ENCODE data around the gene OPCML.

OPCML gene

DNA sequence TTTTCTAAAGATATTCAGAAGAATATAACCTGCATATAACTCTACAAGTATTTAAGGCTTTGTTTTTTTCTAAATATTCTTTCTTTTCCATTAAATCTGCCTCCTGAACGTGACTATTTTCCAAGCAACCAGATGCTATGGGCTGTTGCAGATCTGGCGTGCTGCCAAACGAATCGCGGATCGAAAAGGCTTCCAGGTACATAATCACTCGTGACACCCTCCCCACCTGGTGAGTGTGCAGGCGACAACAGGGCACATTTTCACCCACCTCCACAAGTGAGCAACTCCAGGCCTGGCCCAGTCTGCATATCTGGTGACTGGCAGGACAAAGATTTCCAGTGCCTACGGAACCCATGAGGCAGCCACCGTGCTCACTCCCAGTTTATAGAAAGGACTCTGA, 660.1 kb downstream of the OPCML start:
- Histone ChIP-seq H2BK12ac (ENCODE audit: low read length) (no peak overlapping the region), H2AK5ac (ENCODE audit: low read depth, low read length) (no peak overlapping the region), H3K27ac (replicated peaks; ENCODE audit: low read length) (no peak overlapping the region), H3K14ac (ENCODE audit: low read length) (no peak overlapping the region), H4K91ac (ENCODE audit: low read depth, low read length, poor library complexity) (no peak overlapping the region), H2BK120ac (ENCODE audit: low read depth, low read length) (no peak overlapping the region), H2AFZ (ENCODE audit: low read length) (no peak overlapping the region), H3K4me1 (ENCODE audit: control insufficient read depth in 2 of 2, insufficient read depth in 1 of 2, low read depth in 1 of 2, low read length in 2 of 2) (peaks cover 4 to 5% of the 10 kb centered on the region in 2 donors), H3K4me2 (ENCODE audit: insufficient read depth, low read length, poor library complexity, severe bottlenecking) (no peak overlapping the region), H3K9ac (ENCODE audit: low read depth, low read length, poor library complexity) (no peak overlapping the region), H3K4me3 (ENCODE audit: low read length in 2 of 2) (no peak overlapping the region), H4K8ac (ENCODE audit: low read depth, low read length) (no peak overlapping the region), H2BK5ac (ENCODE audit: low read length) (no peak overlapping the region), H3K18ac (ENCODE audit: low read length) (no peak overlapping the region), H3K9me3 (replicated peaks in 1 of 2; ENCODE audit: control insufficient read depth in 2 of 2, insufficient read depth in 1 of 2, low read depth in 1 of 2, low read length in 2 of 2) (no peaks in the 10 kb centered on the region), H3K27me3 (ENCODE audit: control insufficient read depth in 3 of 3, insufficient read depth in 3 of 3, low read depth in 1 of 3, low read length in 3 of 3) (no peaks in the 10 kb centered on the region), H3K4ac (ENCODE audit: low read length) (no peak overlapping the region), H3K36me3 (replicated peaks in 1 of 2; ENCODE audit: control insufficient read depth in 2 of 2, insufficient read depth in 2 of 2, low read length in 2 of 2) (no peaks in the 10 kb centered on the region), H3K23ac (ENCODE audit: low read depth, low read length, poor library complexity) (no peak overlapping the region), H3K79me1 (ENCODE audit: low read depth, low read length) (no peaks in the 10 kb centered on the region), H2BK15ac (ENCODE audit: low read length) (no peak overlapping the region)
- WGBS, 2 donors (ENCODE audit: extremely low coverage in 2 of 2, insufficient read length in 2 of 2, insufficient replicate concordance in 1 of 2): no CpG with 5 or more reads among the region's 10 CpGs
- DNase-seq (ENCODE audit: low spot score): no peak

DNA sequence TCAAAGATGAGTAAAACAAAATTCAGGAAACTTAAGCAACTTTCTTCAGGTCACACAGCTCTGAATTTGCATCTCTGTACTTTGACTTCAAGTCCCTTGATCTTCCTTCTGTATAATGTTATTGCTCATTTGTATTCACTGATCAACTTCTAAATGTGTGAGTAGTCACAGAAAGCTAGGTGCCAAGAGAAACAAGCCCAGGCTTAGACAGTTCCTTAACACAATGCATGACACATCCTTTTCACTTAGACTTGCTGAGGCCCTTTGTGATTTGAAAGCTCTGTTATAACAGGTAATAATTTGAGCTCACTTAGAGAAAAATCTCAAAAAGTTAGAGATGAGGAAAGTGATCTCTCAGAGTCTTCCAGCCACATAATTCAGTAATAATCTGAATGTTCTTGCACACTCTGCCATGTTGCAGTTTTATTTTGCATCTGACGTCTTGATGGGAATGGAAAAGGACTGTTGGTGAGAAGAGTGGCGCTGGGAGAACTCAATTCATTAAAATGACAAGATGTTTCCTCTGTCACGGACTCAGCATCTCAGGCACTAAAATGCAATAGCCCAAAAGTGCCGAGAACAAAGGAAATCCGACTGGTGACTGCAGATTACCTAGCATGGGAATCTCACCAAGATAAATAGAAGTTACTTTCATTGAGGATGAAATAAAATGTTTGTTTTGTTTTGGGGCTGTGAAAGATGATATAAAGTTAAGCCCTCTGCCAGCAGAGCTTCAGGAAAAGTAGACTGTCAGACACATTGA, 665.3 kb downstream of the OPCML start:
- no peak overlapping the region for H2BK120ac ChIP-seq (ENCODE audit: low read depth, low read length)
- no peak overlapping the region for H3K4ac ChIP-seq (ENCODE audit: low read length)
- H3K4me3 ChIP-seq (ENCODE audit: low read length in 2 of 2): no peak overlapping the region
- no peak overlapping the region for H4K8ac ChIP-seq (ENCODE audit: low read depth, low read length)
- H3K4me1 ChIP-seq (ENCODE audit: control insufficient read depth in 2 of 2, insufficient read depth in 1 of 2, low read depth in 1 of 2, low read length in 2 of 2): peaks cover 2 to 5% of the 10 kb centered on the region in 2 donors
- H3K79me1 ChIP-seq (ENCODE audit: low read depth, low read length): no peaks in the 10 kb centered on the region
- H3K14ac ChIP-seq (ENCODE audit: low read length): no peak overlapping the region
- DNase-seq (ENCODE audit: low spot score): no peak
- H3K18ac ChIP-seq (ENCODE audit: low read length): no peak overlapping the region
- no peaks in the 10 kb centered on the region for H3K9me3 ChIP-seq (replicated peaks in 1 of 2; ENCODE audit: control insufficient read depth in 2 of 2, insufficient read depth in 1 of 2, low read depth in 1 of 2, low read length in 2 of 2)
- H2AK5ac ChIP-seq (ENCODE audit: low read depth, low read length): no peak overlapping the region
- no peak overlapping the region for H2BK15ac ChIP-seq (ENCODE audit: low read length)
- no peak overlapping the region for H2BK5ac ChIP-seq (ENCODE audit: low read length)
- H3K36me3 ChIP-seq (replicated peaks in 1 of 2; ENCODE audit: control insufficient read depth in 2 of 2, insufficient read depth in 2 of 2, low read length in 2 of 2): no peaks in the 10 kb centered on the region
- no peak overlapping the region for H3K23ac ChIP-seq (ENCODE audit: low read depth, low read length, poor library complexity)
- H4K91ac ChIP-seq (ENCODE audit: low read depth, low read length, poor library complexity): no peak overlapping the region
- no peak overlapping the region for H3K9ac ChIP-seq (ENCODE audit: low read depth, low read length, poor library complexity)
- no CpG with 5 or more reads among the region's 5 CpGs for WGBS, 2 donors (ENCODE audit: extremely low coverage in 2 of 2, insufficient read length in 2 of 2, insufficient replicate concordance in 1 of 2)
- H3K4me2 ChIP-seq (ENCODE audit: insufficient read depth, low read length, poor library complexity, severe bottlenecking): no peak overlapping the region
- no peaks in the 10 kb centered on the region for H3K27me3 ChIP-seq (ENCODE audit: control insufficient read depth in 3 of 3, insufficient read depth in 3 of 3, low read depth in 1 of 3, low read length in 3 of 3)
- peak overlapping the region; percentile 65 for H2AFZ ChIP-seq (ENCODE audit: low read length)
- no peak overlapping the region for H3K27ac ChIP-seq (replicated peaks; ENCODE audit: low read length)
- H2BK12ac ChIP-seq (ENCODE audit: low read length): no peak overlapping the region

DNA sequence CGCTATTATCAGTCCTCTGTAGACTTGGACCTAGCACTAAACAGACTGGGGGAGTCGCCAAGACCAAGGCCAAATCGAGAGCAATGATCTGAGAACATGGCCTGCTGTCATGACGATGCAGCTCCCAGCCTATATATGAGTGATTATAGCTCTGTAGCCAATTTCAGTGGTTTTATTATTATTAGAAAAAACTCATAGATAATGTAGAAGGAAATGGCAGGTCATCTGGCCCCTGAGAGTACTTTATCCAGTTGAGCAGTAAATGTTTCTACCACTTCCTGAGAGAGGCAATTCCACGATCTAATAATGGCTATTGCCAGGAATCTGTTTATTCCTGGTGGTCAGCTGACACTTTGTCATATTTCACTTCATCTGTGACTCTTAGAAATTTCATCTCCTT, 666.7 kb downstream of the OPCML start:
- Histone ChIP-seq H4K8ac (ENCODE audit: low read depth, low read length) (no peak overlapping the region), H2BK120ac (ENCODE audit: low read depth, low read length) (no peak overlapping the region), H2AK5ac (ENCODE audit: low read depth, low read length) (no peak overlapping the region), H4K91ac (ENCODE audit: low read depth, low read length, poor library complexity) (no peak overlapping the region), H3K9ac (ENCODE audit: low read depth, low read length, poor library complexity) (no peak overlapping the region), H3K4ac (ENCODE audit: low read length) (no peak overlapping the region), H3K9me3 (replicated peaks in 1 of 2; ENCODE audit: control insufficient read depth in 2 of 2, insufficient read depth in 1 of 2, low read depth in 1 of 2, low read length in 2 of 2) (no peaks in the 10 kb centered on the region), H3K23ac (ENCODE audit: low read depth, low read length, poor library complexity) (no peak overlapping the region), H2BK15ac (ENCODE audit: low read length) (no peak overlapping the region), H3K4me1 (ENCODE audit: control insufficient read depth in 2 of 2, insufficient read depth in 1 of 2, low read depth in 1 of 2, low read length in 2 of 2) (peaks cover 2 to 5% of the 10 kb centered on the region in 2 donors), H3K14ac (ENCODE audit: low read length) (no peak overlapping the region), H3K36me3 (replicated peaks in 1 of 2; ENCODE audit: control insufficient read depth in 2 of 2, insufficient read depth in 2 of 2, low read length in 2 of 2) (no peaks in the 10 kb centered on the region), H2AFZ (ENCODE audit: low read length) (peak overlapping the region; percentile 8), H3K27me3 (ENCODE audit: control insufficient read depth in 3 of 3, insufficient read depth in 3 of 3, low read depth in 1 of 3, low read length in 3 of 3) (no peaks in the 10 kb centered on the region), H3K4me2 (ENCODE audit: insufficient read depth, low read length, poor library complexity, severe bottlenecking) (no peak overlapping the region), H2BK5ac (ENCODE audit: low read length) (no peak overlapping the region), H2BK12ac (ENCODE audit: low read length) (no peak overlapping the region), H3K18ac (ENCODE audit: low read length) (no peak overlapping the region), H3K27ac (replicated peaks; ENCODE audit: low read length) (no peak overlapping the region), H3K4me3 (ENCODE audit: low read length in 2 of 2) (no peak overlapping the region), H3K79me1 (ENCODE audit: low read depth, low read length) (no peaks in the 10 kb centered on the region)
- no CpG with 5 or more reads among the region's 5 CpGs for WGBS, 2 donors (ENCODE audit: extremely low coverage in 2 of 2, insufficient read length in 2 of 2, insufficient replicate concordance in 1 of 2)
- DNase-seq (ENCODE audit: low spot score): no peak

DNA sequence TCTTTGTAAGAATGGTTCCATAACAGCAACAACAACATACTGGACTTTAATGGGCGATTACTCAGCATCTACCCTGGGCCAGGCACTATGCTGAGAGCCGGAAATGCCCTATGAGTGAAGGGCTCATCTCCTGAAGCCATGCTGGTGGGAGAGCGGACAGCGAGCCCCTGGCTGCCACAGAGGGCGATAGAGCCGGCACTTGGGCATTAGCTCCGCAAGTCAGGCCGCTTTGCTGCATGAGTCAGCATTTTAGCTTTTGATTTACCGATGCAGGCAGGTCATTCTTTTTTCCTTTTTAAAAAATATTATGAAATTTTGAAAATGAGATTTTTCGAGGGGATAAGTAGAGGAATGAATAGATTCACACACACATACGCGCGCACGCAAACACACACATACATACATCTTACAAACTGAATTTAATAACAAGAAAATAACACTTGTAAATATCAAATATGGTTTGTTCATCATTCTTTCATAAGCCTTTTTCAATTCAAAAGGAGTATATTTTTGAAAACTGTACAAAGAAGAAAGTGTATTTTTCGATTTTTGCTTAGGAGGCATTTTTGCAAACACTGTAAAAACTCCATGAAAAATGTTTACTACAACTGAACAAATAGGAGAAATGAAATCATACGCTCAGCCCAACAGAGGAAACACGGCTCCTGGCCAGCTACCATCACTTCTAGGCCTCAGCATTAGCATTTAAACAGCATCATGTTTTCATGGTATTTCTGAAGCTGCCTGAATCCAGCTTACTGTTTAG, 667.3 kb downstream of the OPCML start:
- H2BK12ac ChIP-seq (ENCODE audit: low read length): no peak overlapping the region
- H3K9me3 ChIP-seq (replicated peaks in 1 of 2; ENCODE audit: control insufficient read depth in 2 of 2, insufficient read depth in 1 of 2, low read depth in 1 of 2, low read length in 2 of 2): no peaks in the 10 kb centered on the region
- WGBS, 2 donors (ENCODE audit: extremely low coverage in 2 of 2, insufficient read length in 2 of 2, insufficient replicate concordance in 1 of 2): no CpG with 5 or more reads among the region's 17 CpGs
- H3K14ac ChIP-seq (ENCODE audit: low read length): no peak overlapping the region
- H3K9ac ChIP-seq (ENCODE audit: low read depth, low read length, poor library complexity): no peak overlapping the region
- H2BK15ac ChIP-seq (ENCODE audit: low read length): no peak overlapping the region
- no peak overlapping the region for H2BK120ac ChIP-seq (ENCODE audit: low read depth, low read length)
- H2AFZ ChIP-seq (ENCODE audit: low read length): peak overlapping the region; percentile 8
- H4K91ac ChIP-seq (ENCODE audit: low read depth, low read length, poor library complexity): no peak overlapping the region
- no peak overlapping the region for H3K4ac ChIP-seq (ENCODE audit: low read length)
- no peak overlapping the region for H3K27ac ChIP-seq (replicated peaks; ENCODE audit: low read length)
- H3K36me3 ChIP-seq (replicated peaks in 1 of 2; ENCODE audit: control insufficient read depth in 2 of 2, insufficient read depth in 2 of 2, low read length in 2 of 2): no peaks in the 10 kb centered on the region
- H3K79me1 ChIP-seq (ENCODE audit: low read depth, low read length): no peaks in the 10 kb centered on the region
- no peak overlapping the region for H3K4me2 ChIP-seq (ENCODE audit: insufficient read depth, low read length, poor library complexity, severe bottlenecking)
- no peaks in the 10 kb centered on the region for H3K27me3 ChIP-seq (ENCODE audit: control insufficient read depth in 3 of 3, insufficient read depth in 3 of 3, low read depth in 1 of 3, low read length in 3 of 3)
- no peak overlapping the region for H4K8ac ChIP-seq (ENCODE audit: low read depth, low read length)
- H3K4me1 ChIP-seq (ENCODE audit: control insufficient read depth in 2 of 2, insufficient read depth in 1 of 2, low read depth in 1 of 2, low read length in 2 of 2): peaks cover 2 to 5% of the 10 kb centered on the region in 2 donors
- no peak overlapping the region for H3K18ac ChIP-seq (ENCODE audit: low read length)
- no peak overlapping the region for H3K4me3 ChIP-seq (ENCODE audit: low read length in 2 of 2)
- no peak overlapping the region for H2BK5ac ChIP-seq (ENCODE audit: low read length)
- no peak for DNase-seq (ENCODE audit: low spot score)
- H2AK5ac ChIP-seq (ENCODE audit: low read depth, low read length): no peak overlapping the region
- no peak overlapping the region for H3K23ac ChIP-seq (ENCODE audit: low read depth, low read length, poor library complexity)
